Cardiac fibroblast (primary cell): ENCODE measurements around the gene TMEM63A.

ENCODE experiments used
- DNase-seq, 2 donors: peaks; one replicate each; pipeline versions ENCODE4 v3.0.0 to v3.0.0-alpha.2; 2010; ENCODE audit warnings: low read depth in 2 of 2
- H3K4me3 ChIP-seq, 2 donors: replicated peaks in 1 of 2; 1 replicate in 1 of 2; 2 replicates in 1 of 2; pipeline ENCODE4 v1.5.1; 2011; ENCODE audit warnings: low read depth in 2 of 2, low read length in 2 of 2, mild to moderate bottlenecking in 2 of 2, moderate library complexity in 1 of 2
- CTCF ChIP-seq: IDR thresholded peaks from one replicate; pipeline ENCODE4 v1.5.1; 2011; ENCODE audit warnings: low read depth, mild to moderate bottlenecking, low read length, inconsistent platforms

Gene TMEM63A

GRCh38 chr1:225827076-225827475 lies 55.1 kb downstream of the TMEM63A start:
- no peak for DNase-seq
- no peak for TF ChIP-seq CTCF
- no peak overlapping the region for H3K4me3 ChIP-seq

- H3K4me3 ChIP-seq = no peak overlapping the region
- no peak for DNase-seq
- no peak for TF ChIP-seq CTCF
Measured at GRCh38 chr1:225825607-225826007, 56.6 kb downstream of the TMEM63A start.

GRCh38 chr1:225825078-225825477 lies 57.1 kb downstream of the TMEM63A start:
- DNase-seq = no peak
- TF ChIP-seq CTCF = no peak
- H3K4me3 ChIP-seq = no peak overlapping the region

- H3K4me3 ChIP-seq = no peak overlapping the region
- no peak for TF ChIP-seq CTCF
- no peak for DNase-seq
Measured at GRCh38 chr1:225824533-225824941, 57.6 kb downstream of the TMEM63A start.

- DNase-seq = no peak
- no peak for TF ChIP-seq CTCF
- no peak overlapping the region for H3K4me3 ChIP-seq
Measured at GRCh38 chr1:225823811-225824261, 58.3 kb downstream of the TMEM63A start.

GRCh38 chr1:225822655-225823403 lies 59.4 kb downstream of the TMEM63A start:
- no peak for TF ChIP-seq CTCF
- H3K4me3 ChIP-seq = no peak overlapping the region
- no peak for DNase-seq

GRCh38 chr1:225820522-225821120 lies 61.6 kb downstream of the TMEM63A start:
- TF ChIP-seq CTCF = no peak
- H3K4me3 ChIP-seq = no peak overlapping the region

More at GRCh38 chr1:225820522-225821120, 61.6 kb downstream of the TMEM63A start:
- no peak for DNase-seq
